Neural progenitor cell (in vitro differentiated cells): ENCODE measurements around the gene TRIM14. TPM values are rescaled to one million over a fixed set of nuclear protein-coding genes. Genes with fewer than 3 reads are reported as not detected.
"Not testable (repeated sequence)": the region's sequence is repeated elsewhere in the genome, so short reads cannot be mapped to it uniquely, and the experiment has no call there.

ENCODE experiments used
- DNase-seq: peaks from one replicate; pipeline ENCODE4 v3.0.0-alpha.2; 2016; ENCODE audit warnings: low spot score
- H2AFZ ChIP-seq: fragments of 200-600 bp; sonication (generic); replicated peaks from 2 replicates; pipeline ENCODE4 v1.6.1; 2016; ENCODE audit warnings: antibody characterized with exemption
- H3F3A ChIP-seq: fragments of 200-600 bp; sonication (generic); 2 replicates; pipeline ENCODE4 v1.6.1; 2016; ENCODE audit warnings: antibody characterized with exemption, low read depth
- H3K27ac ChIP-seq: fragments of 200-600 bp; sonication (generic); 2 replicates; pipeline ENCODE4 v1.5.1; 2016; ENCODE audit warnings: mild to moderate bottlenecking
- H3K27me3 ChIP-seq: fragments of 200-600 bp; sonication (generic); 2 replicates; pipeline ENCODE4 v1.6.1; 2016; ENCODE audit warnings: mild to moderate bottlenecking, moderate library complexity
- H3K36me3 ChIP-seq: fragments of 200-600 bp; sonication (generic); 2 replicates; pipeline ENCODE4 v1.5.1; 2016
- H3K4me1 ChIP-seq: fragments of 200-600 bp; sonication (generic); 2 replicates; pipeline ENCODE4 v1.6.1; 2016; ENCODE audit warnings: mixed run types
- H3K4me2 ChIP-seq: fragments of 200-600 bp; sonication (generic); 2 replicates; pipeline ENCODE4 v1.6.1; 2016
- H3K4me3 ChIP-seq: fragments of 200-600 bp; sonication (generic); 2 replicates; pipeline ENCODE4 v1.5.1; 2016
- H3K79me2 ChIP-seq: fragments of 200-600 bp; sonication (generic); 2 replicates; pipeline ENCODE4 v1.6.1; 2016; ENCODE audit warnings: low read depth
- H3K9ac ChIP-seq: fragments of 200-600 bp; sonication (generic); 2 replicates; pipeline ENCODE4 v1.6.1; 2016
- H3K9me3 ChIP-seq: fragments of 200-600 bp; sonication (generic); 2 replicates; pipeline ENCODE4 v1.5.1; 2016; ENCODE audit warnings: low read depth
- H4K20me1 ChIP-seq: fragments of 200-600 bp; sonication (generic); 2 replicates; pipeline ENCODE4 v1.6.1; 2016; ENCODE audit warnings: low read depth
- H3K27ac Mint-ChIP-seq: 3 replicates; pipeline ENCODE4 v1.8.0; 2021; ENCODE audit warnings: mixed read lengths
- H3K27me3 Mint-ChIP-seq: 2 replicates; pipeline ENCODE4 v1.8.0; 2022; ENCODE audit warnings: low read depth, mild to moderate bottlenecking, inconsistent platforms, moderate library complexity, mixed read lengths; ENCODE audit not compliant: insufficient read depth
- H3K36me3 Mint-ChIP-seq: 3 replicates; pipeline ENCODE4 v1.8.0; 2021; ENCODE audit warnings: mixed read lengths
- H3K4me1 Mint-ChIP-seq: 3 replicates; pipeline ENCODE4 v1.8.0; 2021; ENCODE audit warnings: mixed read lengths
- H3K4me3 Mint-ChIP-seq: 3 replicates; pipeline ENCODE4 v1.8.0; 2021; ENCODE audit warnings: mild to moderate bottlenecking, moderate library complexity, mixed read lengths
- H3K9me3 Mint-ChIP-seq: 3 replicates; pipeline ENCODE4 v1.8.0; 2020; ENCODE audit warnings: mixed read lengths
- CTCF ChIP-seq: fragments of 200-600 bp; sonication (generic); IDR thresholded peaks from 2 replicates; pipeline ENCODE4 v1.5.1; 2017; ENCODE audit warnings: antibody characterized with exemption, mild to moderate bottlenecking
- EZH2 ChIP-seq: fragments of 200-600 bp; sonication (generic); IDR thresholded peaks from 2 replicates; pipeline ENCODE4 v1.6.1; 2017; ENCODE audit warnings: antibody characterized with exemption, mild to moderate bottlenecking, moderate library complexity
- EZH2phosphoT487 ChIP-seq: fragments of 200-600 bp; sonication (generic); IDR thresholded peaks from 2 replicates; pipeline ENCODE4 v1.6.1; 2017; ENCODE audit warnings: antibody characterized with exemption
- total RNA-seq: library from RNA; depleted of rRNA; stranded (reverse); fragments of >200 nt; gene quantifications from 2 replicates; pipeline ENCODE4 v1.2.3, GENCODE V29; 2015; ENCODE audit warnings: low replicate concordance

TRIM14 gene
- total RNA-seq, 1 donor from 2014 or later = 0.17 TPM

DNA sequence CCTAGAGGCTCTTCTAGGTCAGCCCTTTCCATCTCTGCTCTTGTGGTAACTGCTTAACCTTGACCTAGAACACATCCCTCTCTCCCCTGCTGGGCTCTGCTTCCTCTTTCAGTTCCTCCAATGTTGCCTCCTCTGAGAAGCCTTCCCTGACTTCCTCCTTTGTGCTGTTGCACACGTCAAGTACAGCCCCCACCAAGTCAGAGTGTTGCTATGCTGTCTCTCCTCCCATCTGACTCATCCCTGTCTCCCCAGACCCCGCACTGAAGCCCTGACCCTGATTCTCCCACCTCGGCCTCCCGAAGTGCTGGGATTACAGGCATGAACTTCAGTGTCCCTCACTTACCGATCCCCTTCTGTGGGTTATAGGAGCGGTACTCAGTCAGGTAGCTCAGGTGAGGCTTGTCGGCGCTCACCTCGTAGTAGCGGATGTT, 10.4 kb upstream of the TRIM14 start:
- Histone ChIP-seq H3K9ac (no peak overlapping the region), H3K27ac (no peak overlapping the region), H3K9me3 (no peaks in the 10 kb centered on the region), H3K4me2 (no peak overlapping the region), H3K4me1 (peaks cover 14% of the 10 kb centered on the region), H3K79me2 (no peaks in the 10 kb centered on the region), H3K36me3 (no peaks in the 10 kb centered on the region), H3K4me3 (no peak overlapping the region), H3F3A (peaks cover 4% of the 10 kb centered on the region), H4K20me1 (peaks cover 9% of the 10 kb centered on the region), H2AFZ (no peak overlapping the region), H3K27me3 (no peaks in the 10 kb centered on the region)
- no peak for TF ChIP-seq EZH2
- TF ChIP-seq EZH2phosphoT487 = no peak
- no peak for TF ChIP-seq CTCF
- Mint-ChIP-seq H3K4me3 (no peak overlapping the region), H3K27me3 (peaks cover 11% of the 10 kb centered on the region), H3K9me3 (no peaks in the 10 kb centered on the region), H3K27ac (no peak overlapping the region), H3K36me3 (no peaks in the 10 kb centered on the region), H3K4me1 (peaks cover 16% of the 10 kb centered on the region)
- DNase-seq = no peak

DNA sequence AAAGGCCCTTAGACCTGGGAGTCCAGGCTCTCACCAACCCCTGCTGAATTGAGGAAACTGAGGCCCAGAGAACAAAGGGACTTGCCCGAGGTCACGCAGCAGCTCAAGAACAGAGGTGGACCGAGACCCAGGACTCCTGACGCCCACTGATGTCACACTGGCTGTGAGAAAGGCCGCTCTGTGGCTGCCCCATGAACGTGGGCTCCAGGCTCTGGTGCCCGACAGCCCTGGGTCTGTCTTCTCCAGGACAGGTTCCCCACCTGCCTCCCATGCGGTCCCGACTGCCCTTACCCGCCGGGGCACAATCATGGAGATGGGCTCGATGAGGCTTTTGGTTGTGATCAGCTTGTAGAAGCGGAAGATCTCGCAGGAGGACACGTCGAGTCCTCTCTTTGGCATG, 9.3 kb upstream of the TRIM14 start:
- Histone ChIP-seq H3K79me2 (no peaks in the 10 kb centered on the region), H3F3A (peaks cover 4% of the 10 kb centered on the region), H4K20me1 (peaks cover 5% of the 10 kb centered on the region), H3K9ac (no peak overlapping the region), H2AFZ (no peak overlapping the region), H3K27me3 (no peaks in the 10 kb centered on the region), H3K4me1 (peaks cover 10% of the 10 kb centered on the region), H3K27ac (no peak overlapping the region), H3K4me3 (no peak overlapping the region), H3K4me2 (no peak overlapping the region), H3K9me3 (no peaks in the 10 kb centered on the region), H3K36me3 (no peaks in the 10 kb centered on the region)
- no peaks in the 10 kb centered on the region for H3K36me3 Mint-ChIP-seq
- no peak overlapping the region for H3K27ac Mint-ChIP-seq
- peaks cover 13% of the 10 kb centered on the region for H3K4me1 Mint-ChIP-seq
- DNase-seq = no peak
- no peaks in the 10 kb centered on the region for H3K9me3 Mint-ChIP-seq
- H3K27me3 Mint-ChIP-seq = peaks cover 13% of the 10 kb centered on the region
- no peak overlapping the region for H3K4me3 Mint-ChIP-seq
- TF ChIP-seq EZH2phosphoT487 (no peak), EZH2 (no peak), CTCF (no peak)

DNA sequence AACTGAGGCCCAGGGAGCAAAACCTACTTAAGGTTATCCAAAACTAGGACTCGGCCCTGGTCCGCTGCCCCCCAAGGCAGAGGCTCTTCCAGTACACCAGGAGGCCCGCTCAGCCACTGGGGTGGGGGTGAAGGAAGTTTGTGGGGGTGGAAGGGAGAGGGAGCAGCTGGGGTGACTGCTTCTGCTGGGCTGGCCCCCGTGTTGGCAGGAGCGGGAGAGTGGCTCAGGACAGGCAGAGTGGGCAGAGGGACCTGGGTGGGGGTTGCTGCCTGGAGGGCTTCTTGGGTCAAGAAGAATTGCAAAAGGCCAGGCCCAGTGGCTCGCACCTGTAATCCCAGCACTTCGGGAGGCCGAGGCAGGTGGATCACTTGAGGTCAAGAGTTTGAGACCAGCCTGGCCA, 8.2 kb upstream of the TRIM14 start:
- H3K4me2 ChIP-seq = no peak overlapping the region
- H3K36me3 Mint-ChIP-seq = no peaks in the 10 kb centered on the region
- TF ChIP-seq EZH2phosphoT487 (no peak), EZH2 (no peak)

GRCh38 chr9:98124637-98125426, 5.8 kb upstream of the TRIM14 start:
- no peaks in the 10 kb centered on the region for H3K4me1 ChIP-seq
- Mint-ChIP-seq H3K4me3 (no peak overlapping the region), H3K4me1 (no peaks in the 10 kb centered on the region), H3K36me3 (no peaks in the 10 kb centered on the region), H3K9me3 (no peaks in the 10 kb centered on the region), H3K27me3 (peaks cover 17% of the 10 kb centered on the region), H3K27ac (no peak overlapping the region)
- H3K4me3 ChIP-seq = no peak overlapping the region
- H4K20me1 ChIP-seq = no peaks in the 10 kb centered on the region
- H3K4me2 ChIP-seq = no peak overlapping the region
- no peak overlapping the region for H3K9ac ChIP-seq
- H3K9me3 ChIP-seq = no peaks in the 10 kb centered on the region
- H3K79me2 ChIP-seq = no peaks in the 10 kb centered on the region
- no peak for TF ChIP-seq CTCF
- TF ChIP-seq EZH2phosphoT487 = no peak
- no peak for TF ChIP-seq EZH2
- H3K27ac ChIP-seq = no peak overlapping the region
- no peak for DNase-seq
- H3K27me3 ChIP-seq = peaks cover 10% of the 10 kb centered on the region
- no peak overlapping the region for H2AFZ ChIP-seq
- no peaks in the 10 kb centered on the region for H3K36me3 ChIP-seq
- peaks cover 4% of the 10 kb centered on the region for H3F3A ChIP-seq

More for the DNA sequence above, 8.2 kb upstream of the TRIM14 start:
- Histone ChIP-seq H3K4me3 (no peak overlapping the region), H3K9ac (no peak overlapping the region), H3K9me3 (no peaks in the 10 kb centered on the region), H3K36me3 (no peaks in the 10 kb centered on the region), H3K4me1 (no peaks in the 10 kb centered on the region), H3K27me3 (no peaks in the 10 kb centered on the region), H2AFZ (no peak overlapping the region), H3K27ac (no peak overlapping the region), H3F3A (no peaks in the 10 kb centered on the region), H3K79me2 (no peaks in the 10 kb centered on the region), H4K20me1 (no peaks in the 10 kb centered on the region)
- peaks cover 3% of the 10 kb centered on the region for H3K4me1 Mint-ChIP-seq
- H3K4me3 Mint-ChIP-seq = no peak overlapping the region
- H3K27ac Mint-ChIP-seq = peak overlapping the region; percentile 33
- DNase-seq = no peak
- peaks cover 13% of the 10 kb centered on the region for H3K27me3 Mint-ChIP-seq
- no peaks in the 10 kb centered on the region for H3K9me3 Mint-ChIP-seq

GRCh38 chr9:98124091-98124490, 5.1 kb upstream of the TRIM14 start:
- H3K4me3 Mint-ChIP-seq, DNase-seq, H3K9me3 ChIP-seq, H4K20me1 ChIP-seq, H3K36me3 ChIP-seq, H3K79me2 ChIP-seq, H3F3A ChIP-seq, H3K4me1 Mint-ChIP-seq, H3K9ac ChIP-seq, H3K9me3 Mint-ChIP-seq, H3K27ac Mint-ChIP-seq, H3K4me2 ChIP-seq, H3K27ac ChIP-seq, H3K4me1 ChIP-seq, H3K4me3 ChIP-seq, H3K36me3 Mint-ChIP-seq, H2AFZ ChIP-seq: not testable (repeated sequence)
- peaks cover 18% of the 10 kb centered on the region for H3K27me3 ChIP-seq
- H3K27me3 Mint-ChIP-seq = peaks cover 21% of the 10 kb centered on the region
